SHP77 treated with DMSO at 0.1 percent for 48 hours (cell line): ENCODE measurements around the gene HMGXB3.

ENCODE experiments used
- DNase-seq: peaks from one replicate; lab custom pipeline; 2025; lab: John Stamatoyannopoulos, UW

The HMGXB3 gene

DNA sequence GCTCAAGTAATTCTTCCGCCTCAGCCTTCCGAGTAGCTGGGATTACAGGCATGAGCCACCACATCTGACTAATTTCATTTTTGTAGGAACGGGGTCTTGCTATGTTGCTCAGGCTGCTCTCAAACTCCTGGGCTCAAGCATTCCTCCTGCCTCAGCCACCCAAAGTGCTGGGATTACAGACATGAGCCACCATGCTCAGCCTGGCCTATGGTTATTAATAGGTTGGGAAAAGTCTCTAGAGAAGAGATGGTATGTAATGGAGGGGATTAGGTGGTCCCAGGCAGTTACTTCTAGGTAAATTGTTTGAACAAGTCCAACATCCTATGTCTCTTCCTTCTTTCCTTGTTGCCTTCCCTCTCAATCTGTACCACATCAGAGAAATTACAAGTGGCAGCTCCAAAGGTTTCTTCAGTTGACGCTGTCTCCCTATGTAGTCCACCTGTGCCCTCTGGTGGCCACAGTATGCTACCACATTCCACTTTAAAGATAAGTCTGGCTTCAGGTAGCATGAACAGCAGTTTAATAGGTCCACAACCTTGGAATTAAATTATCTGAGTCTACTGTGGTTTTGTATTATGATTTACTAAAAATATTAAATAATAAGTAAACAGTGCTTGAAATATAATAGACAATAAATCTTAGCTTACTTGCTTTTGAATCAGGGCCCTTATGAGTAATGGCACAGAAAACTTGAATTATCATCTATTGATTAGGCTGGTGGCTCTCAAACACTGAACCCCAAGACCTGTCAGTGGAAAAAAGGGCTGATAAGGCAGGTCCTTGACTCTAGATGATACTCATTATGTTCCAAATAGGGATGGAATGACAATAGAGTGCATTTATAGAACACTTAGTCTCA lies 9.8 kb upstream of the HMGXB3 start:
- DNase-seq, result peak; percentile 28

DNA sequence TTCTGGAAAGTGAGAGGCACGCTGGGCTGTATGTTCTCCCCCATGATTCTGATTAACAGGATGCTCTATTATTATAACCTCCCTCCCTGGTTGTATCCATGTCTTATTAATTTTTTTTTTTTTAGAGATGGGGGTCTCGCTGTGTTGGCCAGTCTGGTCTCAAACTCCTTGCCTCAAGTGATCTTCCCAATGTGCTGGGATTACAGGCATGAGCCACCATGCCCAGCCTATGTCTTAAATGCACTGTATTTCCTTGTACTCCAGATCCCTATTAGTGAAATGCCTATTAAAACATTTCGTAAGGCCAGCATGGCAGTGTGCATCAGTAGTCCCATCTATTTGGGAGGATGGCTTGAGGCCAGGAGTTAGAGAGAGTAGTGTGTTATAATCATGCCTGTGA lies 7.1 kb upstream of the HMGXB3 start:
- DNase-seq, result no peak

DNA sequence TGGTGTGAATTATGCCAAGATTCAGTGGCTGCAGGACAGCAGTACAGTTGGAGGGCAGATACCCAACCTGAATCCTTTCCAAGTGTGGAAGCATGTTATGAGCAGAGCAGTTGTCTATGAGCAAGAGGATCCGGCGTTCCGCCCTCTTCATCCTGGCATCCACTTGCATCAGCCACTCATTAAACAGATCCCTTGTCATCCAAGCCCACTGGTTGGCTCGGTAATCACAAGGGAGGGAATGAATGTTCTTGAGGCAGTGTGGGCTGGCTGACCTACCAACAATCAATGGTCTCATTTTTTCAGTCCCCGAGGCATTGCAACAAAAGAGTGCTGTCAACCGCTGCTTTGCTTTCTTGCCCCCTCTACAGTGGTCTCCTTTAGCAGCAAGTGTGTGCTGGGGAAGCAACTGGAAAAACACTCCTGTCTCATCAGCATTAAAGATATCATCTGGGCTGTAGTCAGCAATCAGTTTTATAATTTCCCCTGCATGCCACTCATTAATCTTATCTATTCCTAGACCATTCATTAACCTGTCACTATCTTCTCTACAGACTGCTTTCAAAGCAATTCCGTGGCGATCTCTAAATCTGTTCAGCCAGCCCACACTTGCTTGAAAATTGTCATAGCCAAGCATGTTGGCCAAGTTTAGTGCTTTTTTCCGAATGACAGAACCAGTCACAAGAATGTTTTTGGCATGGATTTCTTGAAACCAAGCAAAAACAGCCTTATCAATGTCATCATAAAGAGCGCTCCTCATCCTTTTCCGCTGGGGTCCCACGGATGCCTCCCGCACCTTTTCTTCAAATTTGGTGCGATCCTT lies 4.9 kb upstream of the HMGXB3 start:
- DNase-seq, result no peak

DNA sequence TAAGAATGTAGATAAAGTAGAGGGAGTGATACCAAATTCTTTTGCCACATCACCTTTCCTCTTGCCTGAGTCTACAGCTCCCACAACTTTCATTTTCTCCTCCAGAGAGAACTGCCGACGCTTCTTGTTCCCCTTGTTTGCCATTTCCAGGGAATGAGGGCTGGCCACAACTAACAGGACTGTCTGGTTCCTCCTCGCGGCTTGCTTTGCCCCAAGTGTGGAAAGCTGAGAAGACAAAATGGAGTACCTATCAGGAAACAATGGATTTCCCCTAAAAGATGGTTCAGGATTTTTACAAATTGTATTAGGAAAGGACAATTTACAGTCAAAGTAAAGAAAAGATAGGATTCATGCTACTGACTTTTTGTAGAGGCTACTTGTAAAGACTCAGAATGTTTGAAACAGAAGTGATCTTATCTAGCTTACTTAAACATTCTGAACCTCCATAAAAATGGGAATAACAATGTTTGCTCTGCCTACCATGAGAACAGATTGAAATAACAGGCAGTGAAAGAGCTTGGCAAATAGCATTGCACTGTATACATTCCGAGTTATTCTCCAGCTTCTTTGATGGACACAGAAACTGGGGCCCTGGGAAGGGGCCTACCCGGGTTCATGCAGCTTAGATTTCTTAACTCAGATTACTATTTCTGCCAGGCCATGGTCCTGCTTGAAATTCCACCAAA lies 4.2 kb upstream of the HMGXB3 start:
- DNase-seq, result no peak

DNA sequence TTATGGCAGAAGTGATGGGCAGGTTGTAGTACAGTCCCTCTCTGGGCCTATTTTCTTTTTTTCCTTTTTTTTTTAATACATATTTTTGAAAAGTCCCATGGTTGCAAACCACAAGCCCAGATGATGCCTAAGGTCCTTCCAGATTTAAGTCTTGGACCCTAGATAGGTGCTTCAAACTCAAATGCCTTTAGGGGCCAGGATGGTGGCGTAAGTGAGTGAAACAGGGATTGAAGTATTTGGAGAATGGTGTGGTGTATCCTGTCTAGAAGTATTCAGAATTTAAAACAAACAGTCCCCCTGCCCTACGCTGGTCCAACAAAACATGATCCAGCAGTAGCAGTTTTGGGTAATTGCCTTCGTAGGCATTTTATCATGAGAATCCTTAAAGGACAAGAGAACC lies 2.3 kb upstream of the HMGXB3 start:
- no peak for DNase-seq

DNA sequence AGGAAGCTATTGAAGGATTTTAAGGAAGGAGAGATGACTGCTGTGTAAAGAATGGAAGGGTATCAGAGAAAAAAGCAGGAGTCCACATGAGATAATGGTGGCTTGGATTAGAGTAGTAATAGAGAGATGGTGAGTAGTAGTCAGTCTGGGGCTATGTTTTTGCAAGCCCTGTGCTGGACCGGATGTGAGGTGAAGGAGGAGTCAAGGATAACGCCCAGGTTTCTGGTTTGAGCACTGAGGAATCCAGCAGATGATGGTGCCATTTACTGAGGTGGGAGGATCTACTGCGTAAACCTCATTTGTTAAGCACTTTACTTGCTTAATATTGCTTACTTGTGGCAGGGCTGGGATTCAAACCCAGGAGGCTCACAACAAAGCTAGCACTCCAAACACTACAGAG lies 1.2 kb upstream of the HMGXB3 start:
- DNase-seq, result no peak

DNA sequence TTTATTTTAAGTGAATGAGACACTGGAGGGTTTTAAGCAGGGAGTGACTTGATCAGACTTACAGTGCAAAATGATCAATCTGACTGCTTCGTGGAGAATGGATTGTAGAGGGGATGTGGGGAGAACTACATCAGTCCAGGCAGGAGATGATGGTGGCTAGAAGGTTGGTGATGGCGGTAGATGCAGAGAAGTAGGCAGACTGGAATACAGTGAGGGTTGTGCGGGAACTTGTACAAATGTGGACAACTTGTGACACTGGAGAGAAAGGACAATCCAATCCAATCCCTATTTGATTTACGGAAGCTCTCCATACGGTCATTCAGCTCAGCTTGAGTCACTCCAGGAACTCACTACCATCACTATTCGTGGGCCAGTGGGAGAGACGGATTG lies 678 bp upstream of the HMGXB3 start:
- DNase-seq, result no peak

DNA sequence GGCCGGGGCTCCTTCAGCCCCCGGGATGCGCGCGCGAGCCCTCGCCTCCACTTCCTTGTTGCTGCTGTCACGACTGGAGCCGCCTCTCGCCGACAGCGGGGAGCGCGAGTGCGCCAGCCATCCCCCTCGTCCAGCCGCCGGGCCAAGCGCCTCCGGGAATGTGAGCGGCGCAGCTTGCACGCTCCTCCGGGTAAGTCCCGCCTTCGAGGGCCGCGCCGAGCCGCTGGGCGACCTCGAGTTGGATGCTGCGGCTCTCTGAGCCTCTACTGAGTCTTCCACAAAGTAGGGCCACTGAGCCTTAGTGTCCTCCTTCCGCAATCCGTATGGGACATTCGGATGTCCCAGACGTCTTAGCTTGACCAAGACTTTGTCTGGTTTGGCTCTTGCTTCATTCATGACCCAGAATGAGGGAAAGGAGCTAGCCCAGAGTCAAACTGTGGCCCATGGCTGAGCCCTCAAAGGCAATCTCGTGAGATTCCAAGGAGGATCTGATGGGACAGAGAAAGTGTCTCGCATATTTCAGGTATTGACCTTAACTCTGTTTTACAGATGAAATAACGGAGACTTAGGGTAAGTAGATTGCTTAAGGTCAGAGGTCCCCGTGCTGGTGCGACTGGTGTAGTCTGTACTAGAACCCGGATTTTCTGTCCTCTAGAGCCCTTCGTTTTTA lies 586 bp downstream of the HMGXB3 start:
- no peak for DNase-seq

DNA sequence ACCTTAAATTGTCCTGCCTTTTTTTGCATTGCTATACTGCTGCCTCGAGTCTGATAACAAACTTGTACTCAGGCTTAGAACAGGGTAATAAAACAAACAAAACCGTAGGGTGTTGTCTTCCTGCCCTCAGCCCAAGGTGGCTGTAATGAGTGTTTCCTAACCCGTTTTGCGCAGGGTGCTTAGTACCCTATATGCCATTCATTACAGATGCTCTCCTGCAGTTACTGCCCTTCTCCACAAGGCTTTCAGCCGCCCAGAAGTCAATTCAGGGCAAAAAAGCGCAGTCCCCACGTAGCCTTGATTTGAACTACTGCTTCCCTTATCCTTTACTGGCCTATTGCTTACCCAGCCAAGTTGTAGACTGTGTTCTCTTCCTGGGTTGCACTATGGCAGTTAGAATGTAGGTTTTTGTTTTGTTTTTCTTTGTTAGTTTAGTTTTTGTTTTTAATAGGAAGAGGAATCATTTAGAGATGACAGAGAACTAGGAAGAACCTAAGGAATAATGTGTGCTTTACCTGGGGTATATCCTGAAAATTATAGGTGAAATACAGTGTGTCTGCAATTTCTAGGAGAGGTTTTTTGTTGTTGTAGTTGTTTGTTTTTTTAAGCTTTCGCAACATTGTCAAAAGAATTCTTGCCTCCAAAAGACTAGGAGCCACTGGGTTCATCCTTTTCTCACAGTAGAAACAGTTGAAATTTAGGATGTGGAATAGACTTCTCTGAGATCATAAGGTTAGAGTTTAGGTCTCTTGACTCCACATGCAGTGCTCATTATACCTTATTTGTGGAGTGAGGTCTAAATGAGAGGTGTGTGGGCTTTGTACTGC lies 1.3 kb downstream of the HMGXB3 start:
- DNase-seq, result peak; percentile 17

DNA sequence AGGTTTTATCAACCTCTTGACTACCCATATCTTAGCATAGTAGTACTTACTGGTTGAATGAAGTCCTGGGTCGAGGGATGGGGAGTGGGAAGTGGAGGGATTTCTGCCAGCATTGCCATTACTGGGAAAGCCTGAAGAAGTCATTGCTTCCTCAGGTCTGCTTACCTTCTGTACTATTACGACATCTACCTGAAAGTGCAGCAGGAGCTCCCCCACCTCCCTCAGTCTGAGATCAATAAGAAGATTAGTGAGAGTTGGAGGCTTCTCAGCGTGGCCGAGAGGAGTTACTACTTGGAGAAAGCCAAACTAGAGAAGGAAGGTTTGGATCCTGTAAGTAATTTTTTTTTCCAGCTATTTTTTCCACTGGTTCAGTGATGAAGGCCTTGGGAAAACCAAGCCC lies 5.8 kb downstream of the HMGXB3 start:
- DNase-seq, result no peak

DNA sequence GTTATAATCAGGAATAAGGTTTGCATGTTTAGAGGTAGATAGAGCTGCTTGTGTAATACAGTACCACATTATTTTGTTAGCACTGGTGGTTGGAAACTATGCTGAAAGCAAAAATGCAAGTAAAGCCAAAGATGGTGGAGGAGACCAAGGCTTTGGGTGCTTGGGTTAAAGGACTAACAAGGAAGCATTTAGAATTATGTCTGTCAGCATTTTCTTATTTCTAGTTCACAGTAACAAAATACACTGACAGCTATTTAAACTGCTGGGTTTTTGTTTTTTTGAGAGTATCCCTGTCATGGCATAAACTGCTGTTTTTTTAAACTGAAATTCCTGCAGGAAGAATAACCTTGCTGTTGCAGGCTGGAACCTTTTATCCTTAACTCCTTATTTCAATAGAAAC lies 6.5 kb downstream of the HMGXB3 start:
- no peak for DNase-seq

DNA sequence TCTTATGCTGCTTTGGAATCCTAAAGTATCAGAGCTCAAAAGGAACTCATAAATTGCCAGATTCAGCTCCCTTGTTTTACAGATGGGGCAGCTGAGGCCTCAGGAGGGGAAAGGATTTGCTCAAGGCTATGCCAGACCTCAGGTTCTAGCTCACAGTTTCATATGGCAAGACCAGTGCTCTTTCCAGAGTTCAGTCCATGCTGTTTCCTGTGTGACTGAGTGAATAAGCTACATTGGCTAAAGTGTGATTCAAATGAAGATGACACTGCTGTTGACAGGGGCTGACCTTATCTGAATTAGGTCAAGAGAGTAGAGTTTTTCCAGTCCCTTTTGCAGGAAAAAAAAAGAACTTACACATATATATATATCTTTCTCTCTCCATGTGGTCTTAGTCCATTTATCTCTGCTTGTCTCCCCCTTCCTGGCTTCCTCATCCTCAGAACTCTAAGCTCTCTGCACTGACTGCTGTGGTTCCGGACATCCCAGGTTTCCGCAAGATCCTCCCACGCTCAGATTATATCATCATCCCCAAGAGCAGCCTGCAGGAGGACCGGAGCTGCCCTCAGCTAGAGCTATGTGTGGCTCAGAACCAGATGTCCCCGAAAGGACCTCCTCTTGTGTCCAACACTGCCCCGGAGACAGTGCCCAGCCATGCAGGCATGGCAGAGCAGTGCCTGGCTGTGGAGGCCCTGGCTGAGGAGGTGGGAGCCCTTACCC lies 9.3 kb downstream of the HMGXB3 start:
- DNase-seq, result no peak

DNA sequence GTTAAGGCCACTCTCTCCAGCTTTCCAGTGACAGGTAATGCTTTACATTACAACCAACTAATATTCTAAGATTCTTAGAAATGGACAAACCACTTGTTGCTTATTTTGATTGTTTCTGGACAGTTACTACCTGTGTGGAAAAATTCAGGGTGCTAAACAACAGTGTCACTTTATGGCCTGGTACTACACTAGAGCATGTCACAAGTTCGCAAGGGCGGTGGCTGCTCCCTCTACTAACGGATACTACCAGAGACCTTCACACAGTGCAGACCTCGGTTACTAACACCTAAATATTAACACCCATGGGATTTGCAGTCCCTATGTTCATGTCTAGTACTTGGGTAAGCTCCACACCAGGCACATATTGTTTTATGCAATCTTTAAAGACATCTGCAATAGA lies 13.4 kb downstream of the HMGXB3 start:
- DNase-seq, result no peak

DNA sequence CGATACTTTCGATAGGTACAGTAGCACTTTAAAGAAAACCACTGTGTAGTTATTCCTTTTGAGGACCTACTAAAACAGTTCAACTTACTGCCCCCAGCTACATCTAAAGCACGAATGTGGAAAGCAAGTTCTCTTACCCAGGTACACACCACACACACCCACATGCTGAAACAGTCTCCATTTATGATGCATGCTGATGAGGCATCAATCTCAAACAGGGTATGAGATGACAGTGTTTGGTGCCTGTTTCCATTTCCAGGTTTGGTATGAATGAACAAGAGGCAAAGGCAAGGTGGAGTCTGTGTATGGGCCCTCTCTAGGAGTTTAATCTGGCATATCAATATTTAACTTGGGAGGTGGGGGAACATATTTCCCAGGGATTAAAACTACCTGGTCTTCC lies 13.9 kb downstream of the HMGXB3 start:
- no peak for DNase-seq

DNA sequence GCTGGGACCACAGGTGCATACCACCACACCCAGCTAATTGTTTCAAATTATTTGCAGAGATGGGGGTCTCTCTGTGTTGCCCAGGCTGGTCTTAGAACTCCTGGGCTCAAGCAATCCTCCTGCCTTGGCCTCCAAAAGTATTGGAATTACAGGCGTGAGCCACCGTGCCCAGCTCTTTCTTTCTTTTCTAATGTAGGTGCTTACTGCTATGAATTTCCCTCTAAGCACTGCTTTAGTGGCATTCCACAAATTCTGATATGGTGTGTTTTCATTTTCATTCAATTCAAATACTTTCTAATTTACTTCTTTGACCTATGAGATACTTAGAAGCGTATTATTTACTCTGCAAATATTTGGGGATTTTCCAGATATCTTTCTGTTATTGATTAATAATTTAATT lies 14.9 kb downstream of the HMGXB3 start:
- no peak for DNase-seq

DNA sequence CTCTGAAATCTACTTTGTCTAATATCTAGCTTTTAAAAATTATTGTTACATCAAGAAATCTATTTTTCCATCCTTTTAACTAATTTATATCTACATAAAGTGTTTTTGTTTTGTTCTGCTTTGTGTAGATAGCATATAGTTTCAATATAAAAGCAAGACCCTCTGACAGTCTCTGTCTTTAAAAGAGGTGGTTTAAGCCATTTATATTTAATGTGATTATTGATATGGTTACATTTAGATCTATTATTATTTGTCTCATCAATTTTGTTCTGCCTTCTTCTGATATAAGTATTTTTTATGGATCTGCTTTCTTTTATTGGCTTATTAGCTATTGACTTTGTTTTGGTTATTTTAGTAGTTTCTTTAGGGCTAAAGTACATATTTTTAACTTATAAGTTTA lies 16.0 kb downstream of the HMGXB3 start:
- DNase-seq, result no peak

DNA sequence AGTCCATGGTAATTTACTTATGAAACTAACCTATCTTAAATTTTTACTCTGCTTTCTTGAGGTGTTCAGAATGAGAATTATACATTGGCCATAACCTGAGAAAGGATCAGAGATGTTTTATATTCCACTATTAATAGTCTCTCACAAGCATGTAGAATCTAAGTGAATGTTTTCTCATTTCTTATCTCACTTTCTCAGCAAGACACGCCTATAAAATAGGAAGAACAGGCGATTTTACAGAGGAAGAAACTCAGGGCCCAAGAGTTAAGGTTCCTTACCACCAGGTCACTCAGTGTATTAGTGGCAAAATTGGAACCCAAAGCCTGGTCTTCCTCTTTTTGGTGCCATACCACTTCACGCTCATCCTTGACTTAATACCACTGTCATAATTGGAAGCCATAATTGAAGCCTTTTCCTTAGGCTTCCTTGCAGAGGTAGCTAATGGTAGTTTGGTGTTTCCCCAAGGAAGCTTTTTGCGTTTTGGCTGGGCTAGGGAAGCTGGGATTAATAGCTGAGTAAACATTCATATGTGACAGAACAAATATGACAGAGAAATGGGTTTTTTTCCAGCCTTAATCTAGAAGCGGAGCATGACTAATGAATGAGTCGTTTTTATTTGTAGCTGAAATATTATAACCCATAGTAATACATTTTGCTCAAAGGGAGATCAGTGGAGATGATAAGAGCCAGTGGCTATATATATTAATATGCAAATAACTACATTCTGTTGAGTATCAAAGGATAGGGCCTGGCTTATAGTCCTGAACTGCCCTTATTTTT lies 16.9 kb downstream of the HMGXB3 start:
- DNase-seq, result no peak

DNA sequence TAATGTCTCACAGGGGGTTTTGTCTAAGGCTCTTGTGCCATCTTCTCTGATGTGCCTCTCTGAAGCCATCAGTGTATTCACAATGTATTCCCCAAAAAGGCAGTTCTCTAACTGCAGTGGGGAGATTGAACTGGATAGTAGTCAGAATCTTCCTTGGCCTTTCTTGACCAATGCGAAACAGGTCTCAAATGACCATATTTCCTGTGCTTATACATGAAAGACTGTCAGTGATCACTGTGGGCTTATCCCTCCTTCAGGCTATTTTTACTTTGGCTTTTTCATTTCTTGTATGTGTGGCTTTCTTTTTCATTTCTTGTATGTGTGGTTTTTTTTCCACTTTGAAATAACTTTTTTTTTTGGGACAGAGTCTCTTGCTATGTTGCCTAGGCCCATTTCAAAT lies 19.7 kb downstream of the HMGXB3 start:
- no peak for DNase-seq

DNA sequence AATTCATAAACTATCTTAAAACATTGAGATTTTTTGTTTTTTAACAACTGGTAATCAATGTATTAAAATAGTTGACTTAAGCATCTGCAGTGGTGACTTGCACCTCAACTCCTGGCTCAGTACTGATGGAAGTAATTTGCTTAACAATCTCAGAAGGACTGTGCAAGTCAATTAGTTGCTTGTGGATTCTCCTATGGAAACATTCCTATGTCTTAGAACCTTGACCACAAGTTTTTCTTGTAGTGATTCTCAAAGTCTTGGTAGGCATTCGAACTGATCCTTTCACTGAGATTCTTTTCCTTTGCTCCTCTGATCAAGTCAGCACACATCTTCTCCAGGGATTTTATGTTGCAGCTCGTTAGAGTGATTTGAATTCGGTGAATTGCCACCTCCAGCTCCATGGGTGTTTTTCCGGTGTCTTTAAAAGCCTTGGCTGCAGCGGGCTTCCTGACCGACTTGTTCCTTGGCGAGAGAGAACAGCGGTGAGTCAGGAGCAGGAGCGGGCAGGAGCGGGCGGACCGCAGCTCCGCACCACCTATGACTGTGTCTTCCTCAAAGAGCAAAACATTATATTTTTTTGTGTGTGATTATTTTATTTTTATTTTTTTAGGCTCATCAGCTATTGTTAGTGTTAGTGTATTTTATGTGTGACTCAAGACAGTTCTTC lies 21.1 kb downstream of the HMGXB3 start:
- no peak for DNase-seq
